GM20431 (cell line): ENCODE measurements around the gene DYNC1I1.

Experiments used
- in situ Hi-C: fragments of 300-500 bp; cut with MseI, MboI; formaldehyde crosslinking; loops from one replicate; pipeline ENCODE4 v1.15.0; 2020; ENCODE audit warnings: low sequenced_read_pairs; ENCODE audit not compliant: unreplicated experiment

The DYNC1I1 gene

DNA sequence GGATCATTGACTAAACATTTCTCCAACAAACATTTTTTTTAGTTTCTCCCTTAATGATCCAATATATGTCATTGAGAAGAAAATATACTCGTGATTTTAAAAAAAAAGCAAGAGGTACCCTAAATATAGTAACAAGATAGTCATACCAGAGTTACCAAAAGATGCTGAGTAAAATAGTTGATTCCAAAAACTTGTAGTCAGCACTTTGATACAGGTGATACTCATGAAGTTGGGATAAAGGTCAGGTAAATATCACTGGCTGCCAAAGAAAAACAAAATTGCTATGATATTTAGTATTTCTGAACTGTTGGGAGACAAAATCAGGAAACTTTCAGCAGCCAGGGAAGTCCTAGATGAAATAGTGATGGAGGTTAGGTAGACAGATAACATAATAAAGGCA, 225.3 kb downstream of the DYNC1I1 start:
- in situ Hi-C loops, result no loop called here

DNA sequence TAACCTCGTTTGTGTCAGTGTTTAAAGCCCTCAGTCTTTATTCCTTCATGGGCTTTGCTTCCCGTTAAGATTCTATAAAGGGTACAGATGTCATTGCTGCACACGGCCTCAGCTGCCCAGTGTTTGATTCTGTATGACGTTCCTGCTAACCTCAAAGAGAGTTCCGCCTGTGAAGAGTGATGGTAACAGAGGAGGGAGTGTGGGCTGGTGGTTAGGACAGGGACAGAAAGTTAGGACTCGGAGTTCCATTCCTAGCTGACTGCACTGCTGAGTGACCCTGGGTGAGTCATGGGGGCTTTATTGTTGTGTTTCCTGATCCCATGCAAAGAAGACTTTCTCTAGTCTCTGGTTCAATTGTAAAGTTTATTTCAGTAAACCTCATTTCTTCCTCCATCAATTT, 227.1 kb downstream of the DYNC1I1 start:
- in situ Hi-C loops, result no loop called here

DNA sequence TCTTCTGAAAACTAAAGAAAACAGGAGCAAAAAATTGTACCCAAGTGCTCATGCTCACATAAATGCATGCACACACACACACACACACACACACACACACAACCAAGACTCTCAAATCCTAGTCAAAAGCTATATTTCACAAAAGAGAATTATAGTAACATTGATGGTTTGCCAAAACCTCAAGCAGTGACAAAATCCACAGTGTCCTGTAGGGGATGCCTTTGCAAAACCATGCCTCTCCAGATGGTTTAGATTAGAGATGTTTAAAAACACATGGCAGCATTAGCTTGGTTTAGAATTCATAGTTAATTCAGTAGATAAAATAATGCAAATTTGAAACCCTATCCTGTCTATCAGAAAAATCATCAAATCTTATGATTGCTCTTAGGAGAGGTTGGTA, 232.2 kb downstream of the DYNC1I1 start:
- in situ Hi-C loops, result no loop called here

- in situ Hi-C loops, result no loop called here
Measured at GRCh38 chr7:96005271-96005670, 232.9 kb downstream of the DYNC1I1 start.

DNA sequence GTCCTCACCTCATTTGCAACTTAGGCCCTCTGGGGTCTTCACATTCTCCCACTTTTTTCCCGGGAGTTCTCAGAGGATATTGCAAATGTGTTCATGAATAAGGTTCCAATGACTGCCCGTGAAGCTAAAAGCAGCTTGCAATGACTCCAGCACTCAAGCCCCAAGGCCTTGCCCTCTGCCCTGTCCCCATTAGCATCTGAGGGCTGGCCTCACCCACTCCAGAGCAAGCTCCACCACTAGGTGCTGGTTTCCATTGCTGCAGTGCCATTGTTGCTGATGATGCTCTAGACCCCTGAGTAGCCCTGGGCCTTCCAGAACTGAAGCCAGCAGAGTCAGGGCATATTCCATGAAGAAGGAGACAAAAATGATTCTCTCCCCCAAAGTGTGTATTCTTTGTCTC, 236.8 kb downstream of the DYNC1I1 start:
- in situ Hi-C loops, result no loop called here

- in situ Hi-C loops, result no loop called here
Measured at GRCh38 chr7:96013836-96014235, 241.5 kb downstream of the DYNC1I1 start.

DNA sequence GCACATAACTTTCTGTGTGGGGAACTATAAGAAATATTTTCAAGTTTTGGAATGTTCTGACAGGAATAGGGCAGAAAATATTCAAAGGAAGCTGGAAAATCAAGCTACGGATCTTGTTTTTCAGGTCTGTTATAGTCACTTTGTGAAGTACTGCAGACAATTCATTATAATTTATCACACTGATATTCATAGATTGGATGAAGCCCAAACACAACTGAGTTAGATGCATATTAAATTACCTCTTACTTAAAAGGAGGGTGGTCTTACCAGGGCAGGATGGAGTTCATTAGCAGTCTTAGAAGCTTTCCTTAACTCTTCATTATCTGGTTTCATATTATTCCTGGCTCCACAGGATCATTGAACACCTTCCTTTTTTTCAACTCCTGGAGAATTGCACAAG, 242.3 kb downstream of the DYNC1I1 start:
- in situ Hi-C loops, result no loop called here

DNA sequence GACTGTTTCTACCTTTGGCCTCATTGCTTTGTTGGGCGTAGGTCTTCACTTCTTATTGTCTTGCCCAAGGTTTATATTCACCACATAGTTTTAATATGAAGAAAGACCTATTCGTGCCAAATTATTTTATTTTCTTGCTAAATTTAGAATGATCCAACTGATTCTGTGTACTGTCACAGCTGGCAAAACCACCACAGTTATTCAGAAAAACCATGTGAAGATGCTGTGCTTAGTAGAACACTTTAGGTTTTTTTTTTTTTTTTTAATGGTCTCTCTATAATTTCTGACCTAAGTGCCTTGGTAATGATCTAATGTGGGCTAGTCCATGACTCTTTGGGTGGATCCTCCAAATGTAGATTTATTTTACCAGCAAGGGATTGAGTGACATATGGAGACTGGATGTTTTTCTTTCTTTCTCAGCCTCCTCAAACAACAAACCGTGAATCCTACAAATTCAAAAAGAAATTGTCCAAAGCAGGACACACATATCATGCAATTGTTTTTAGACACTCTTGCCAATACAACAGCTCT, 243.8 kb downstream of the DYNC1I1 start:
- in situ Hi-C loops, result no loop called here

DNA sequence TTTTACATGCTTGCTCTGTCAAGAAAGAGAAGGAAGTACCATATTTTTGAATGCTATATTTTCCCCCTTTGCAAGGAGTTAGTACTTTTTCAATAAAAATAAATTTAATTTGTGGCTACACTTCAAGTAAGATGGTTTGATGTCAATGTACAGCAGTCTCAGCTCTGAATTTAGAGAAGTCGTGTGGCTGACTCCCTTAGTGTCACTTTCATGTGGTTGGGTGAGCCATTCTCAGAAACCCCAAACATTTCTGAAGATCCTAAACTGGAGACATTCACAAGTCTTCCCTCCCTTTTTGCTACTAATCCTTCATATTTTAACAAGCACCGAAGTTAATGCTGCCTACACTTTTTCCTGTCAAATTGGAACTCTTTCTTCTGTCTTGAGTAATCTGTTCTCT, 244.4 kb downstream of the DYNC1I1 start:
- in situ Hi-C loops, result no loop called here

- in situ Hi-C loops, result no loop called here
Measured at GRCh38 chr7:96017877-96018276, 245.5 kb downstream of the DYNC1I1 start.

- in situ Hi-C loops, result no loop called here
Measured at GRCh38 chr7:96021568-96021967, 249.2 kb downstream of the DYNC1I1 start.

GRCh38 chr7:96023387-96023786, 251.0 kb downstream of the DYNC1I1 start:
- in situ Hi-C loops, result no loop called here

- in situ Hi-C loops, result no loop called here
Measured at GRCh38 chr7:96026010-96026409, 253.7 kb downstream of the DYNC1I1 start.

DNA sequence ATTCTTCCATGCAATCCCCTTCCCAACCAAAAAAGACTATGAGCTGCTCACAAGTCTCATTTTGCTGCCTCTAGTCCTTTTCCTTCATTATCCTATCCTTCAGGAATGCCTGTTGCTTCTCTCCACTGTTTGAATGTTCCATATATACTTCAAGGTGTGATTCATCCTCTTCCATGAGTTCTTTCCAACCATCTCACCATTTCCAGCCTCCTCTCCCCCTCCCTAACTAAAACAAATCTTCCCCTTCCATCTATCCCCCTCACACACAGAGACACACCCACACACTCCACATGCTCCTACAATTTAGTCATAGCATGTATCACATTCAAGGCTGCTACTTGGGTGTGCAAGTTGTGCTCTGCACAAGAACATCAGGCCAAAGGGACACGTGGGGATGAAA, 254.3 kb downstream of the DYNC1I1 start:
- in situ Hi-C loops, result no loop called here

DNA sequence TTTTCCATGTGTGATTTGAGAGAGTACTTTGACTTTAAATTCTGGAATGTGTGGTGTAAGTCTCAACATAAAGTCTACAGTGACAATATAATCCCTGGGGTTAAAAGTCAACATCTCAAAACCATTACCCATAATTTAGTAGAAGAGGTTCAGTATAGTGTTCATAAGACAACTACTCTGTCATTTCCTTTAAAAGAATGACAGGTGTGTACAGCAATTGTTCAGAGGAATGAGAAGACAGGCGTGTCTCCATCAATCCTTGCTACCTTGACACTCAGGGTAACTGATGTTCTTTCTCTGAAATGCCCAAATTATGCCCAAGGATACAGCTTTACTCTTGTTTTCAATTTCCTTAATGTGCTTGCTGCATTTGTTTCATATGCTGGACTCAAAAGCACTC, 256.4 kb downstream of the DYNC1I1 start:
- in situ Hi-C loops, result no loop called here

DNA sequence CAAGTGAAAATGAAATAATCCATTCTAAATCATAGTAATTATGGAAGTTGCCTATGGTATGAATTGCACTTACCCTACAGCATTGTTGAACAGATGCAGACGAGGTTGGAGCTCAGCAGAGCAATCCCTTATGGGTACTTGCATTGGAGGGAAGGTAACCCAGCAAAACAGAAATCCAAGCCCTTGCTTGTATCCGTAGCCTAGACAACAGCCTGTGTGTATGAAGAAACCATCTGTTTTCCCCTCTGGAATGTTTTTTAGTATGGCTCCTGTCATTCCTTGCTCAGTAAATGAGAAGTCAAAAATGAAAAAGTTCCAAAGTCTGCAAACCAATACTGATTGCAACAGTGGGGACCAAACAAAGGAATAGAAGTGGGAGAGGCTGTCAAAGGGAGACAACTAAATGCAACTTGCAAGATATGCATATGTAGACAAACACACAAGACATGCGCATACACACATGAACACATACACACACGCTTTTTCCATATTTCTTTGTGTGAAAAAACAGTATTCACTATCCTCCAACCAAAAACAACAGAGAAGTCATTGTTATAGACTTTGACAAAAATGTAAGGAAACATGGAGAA, 260.8 kb downstream of the DYNC1I1 start:
- in situ Hi-C loops, result no loop called here

GRCh38 chr7:96034940-96035727, 262.8 kb downstream of the DYNC1I1 start:
- in situ Hi-C loops, result no loop called here

- in situ Hi-C loops, result no loop called here
Measured at GRCh38 chr7:96040250-96040772, 268.0 kb downstream of the DYNC1I1 start.

DNA sequence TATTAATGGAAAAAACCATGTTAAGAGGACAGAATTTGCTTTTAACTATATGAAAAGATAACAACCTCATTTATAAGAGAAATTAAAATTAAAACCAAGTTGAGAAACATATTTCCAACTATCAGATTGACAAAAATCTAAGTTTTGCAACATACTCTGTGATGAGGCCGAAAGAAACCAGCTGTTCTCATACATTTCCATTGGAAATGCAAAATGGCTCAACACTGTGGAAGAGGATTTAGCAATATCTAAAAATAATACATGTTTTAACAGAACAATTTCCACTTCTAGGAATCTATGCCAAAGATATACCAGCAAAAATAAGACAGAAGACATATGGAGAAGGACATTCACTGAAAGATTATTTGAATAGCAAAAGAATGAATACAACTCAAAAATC, 268.8 kb downstream of the DYNC1I1 start:
- in situ Hi-C loops, result no loop called here

- in situ Hi-C loops, result no loop called here
Measured at GRCh38 chr7:96045181-96045580, 272.8 kb downstream of the DYNC1I1 start.

- in situ Hi-C loops, result no loop called here
Measured at GRCh38 chr7:96045919-96046318, 273.6 kb downstream of the DYNC1I1 start.
